MM.1S (cell line): Measurements from ENCODE around the gene NRG2.

Source experiments
- EZH2 ChIP-seq: fragments of 300-600 bp; sonication (generic); optimal IDR thresholded peaks from 2 replicates; pipeline ENCODE3; 2017; ENCODE audit warnings: low read depth, mild to moderate bottlenecking, antibody characterized with exemption, low read length, mixed read lengths
- EZH2phosphoT487 ChIP-seq: fragments of 300-600 bp; sonication (generic); IDR thresholded peaks from 2 replicates; pipeline ENCODE4 v1.6.1; 2018; ENCODE audit warnings: antibody characterized with exemption, low read length
- TF ChIP-seq, protein P1 (sequence below): fragments of 300-600 bp; sonication (generic); IDR thresholded peaks from 2 replicates; pipeline ENCODE4 v1.5.1; 2016; ENCODE audit warnings: antibody characterized with exemption, low read length, mixed read lengths

DNA sequence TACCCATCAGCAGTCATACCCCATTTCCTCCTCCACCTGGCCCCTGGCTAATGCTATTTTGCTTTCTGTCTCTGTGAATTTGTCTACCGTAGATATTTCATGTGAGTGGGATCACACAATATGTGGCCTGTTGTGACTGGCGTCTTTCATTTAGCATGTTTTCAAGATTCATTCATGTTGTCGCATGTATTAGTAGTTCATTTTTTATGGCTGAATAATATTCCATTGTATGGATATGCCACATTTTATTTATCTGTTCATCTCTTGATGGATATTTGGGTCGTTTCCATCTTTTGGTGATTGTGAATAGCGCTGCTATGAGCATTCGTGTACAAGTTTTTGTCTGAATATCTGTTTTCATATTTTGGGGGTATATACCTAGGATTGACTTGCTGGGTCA, 213.6 kb downstream of the NRG2 start:
- TF ChIP-seq EZH2 = no peak
- TF ChIP-seq, protein P1, sequence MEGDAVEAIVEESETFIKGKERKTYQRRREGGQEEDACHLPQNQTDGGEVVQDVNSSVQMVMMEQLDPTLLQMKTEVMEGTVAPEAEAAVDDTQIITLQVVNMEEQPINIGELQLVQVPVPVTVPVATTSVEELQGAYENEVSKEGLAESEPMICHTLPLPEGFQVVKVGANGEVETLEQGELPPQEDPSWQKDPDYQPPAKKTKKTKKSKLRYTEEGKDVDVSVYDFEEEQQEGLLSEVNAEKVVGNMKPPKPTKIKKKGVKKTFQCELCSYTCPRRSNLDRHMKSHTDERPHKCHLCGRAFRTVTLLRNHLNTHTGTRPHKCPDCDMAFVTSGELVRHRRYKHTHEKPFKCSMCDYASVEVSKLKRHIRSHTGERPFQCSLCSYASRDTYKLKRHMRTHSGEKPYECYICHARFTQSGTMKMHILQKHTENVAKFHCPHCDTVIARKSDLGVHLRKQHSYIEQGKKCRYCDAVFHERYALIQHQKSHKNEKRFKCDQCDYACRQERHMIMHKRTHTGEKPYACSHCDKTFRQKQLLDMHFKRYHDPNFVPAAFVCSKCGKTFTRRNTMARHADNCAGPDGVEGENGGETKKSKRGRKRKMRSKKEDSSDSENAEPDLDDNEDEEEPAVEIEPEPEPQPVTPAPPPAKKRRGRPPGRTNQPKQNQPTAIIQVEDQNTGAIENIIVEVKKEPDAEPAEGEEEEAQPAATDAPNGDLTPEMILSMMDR = no peak
- TF ChIP-seq EZH2phosphoT487 = no peak
